Measurements from ENCODE around the gene SPRING1. TPM values are rescaled to one million over a fixed set of nuclear protein-coding genes. Genes with fewer than 3 reads are reported as not detected.

Gene SPRING1
- total and polyA plus RNA-seq, 4 experiments from 2014 or later: 18.2 to 28.1 (median 25.6) TPM

GRCh38 chr12:116731801-116732200 is 6.1 kb downstream of the SPRING1 start:
- peaks cover 42 to 58% (median 45%) of the 10 kb centered on the region in 4 donors for H3K4me1 Mint-ChIP-seq
- H3K4me3 Mint-ChIP-seq: no peak overlapping the region
- Histone ChIP-seq H3K9me3 (ENCODE audit: control insufficient read depth in 1 of 2, low read length in 2 of 2) (no peaks in the 10 kb centered on the region), H3K36me3 (ENCODE audit: insufficient read depth, low read length) (no peaks in the 10 kb centered on the region), H3K27ac (ENCODE audit: low read depth, low read length) (no peak overlapping the region), H3K27me3 (ENCODE audit: insufficient read depth, low read length) (no peaks in the 10 kb centered on the region), H3K4me3 (ENCODE audit: low read length in 2 of 2) (no peak overlapping the region), H3K4me1 (ENCODE audit: insufficient read depth, low read length) (peaks cover 15% of the 10 kb centered on the region)
- intact Hi-C loops (cut with micrococcal nuclease): loop anchor here (10.0 kb wide), 1 partner anchor 1643 kb away; the partner anchor contains the start of genes SUDS3 and TAOK3
- H3K36me3 Mint-ChIP-seq: peaks cover 22 to 34% of the 10 kb centered on the region in 2 donors
- H3K9me3 Mint-ChIP-seq: peaks cover 0 to 2% (median 0%) of the 10 kb centered on the region in 8 donors
- CTCF ChIA-PET (ENCODE audit: partially characterized antibody): no interaction called here
- POLR2A ChIA-PET (ENCODE audit: partially characterized antibody): no interaction called here
- H3K27me3 Mint-ChIP-seq: no peaks in the 10 kb centered on the region
- no peak for DNase-seq
- H3K27ac Mint-ChIP-seq: no peak overlapping the region

GRCh38 chr12:116727891-116728290 is 10.0 kb downstream of the SPRING1 start:
- Histone ChIP-seq H3K4me1 (ENCODE audit: insufficient read depth, low read length) (no peaks in the 10 kb centered on the region), H3K27ac (ENCODE audit: low read depth, low read length) (no peak overlapping the region), H3K27me3 (ENCODE audit: insufficient read depth, low read length) (no peaks in the 10 kb centered on the region), H3K36me3 (ENCODE audit: insufficient read depth, low read length) (peaks cover 2% of the 10 kb centered on the region), H3K4me3 (ENCODE audit: low read length in 2 of 2) (no peak overlapping the region), H3K9me3 (ENCODE audit: control insufficient read depth in 1 of 2, low read length in 2 of 2) (no peaks in the 10 kb centered on the region)
- Mint-ChIP-seq H3K4me3 (no peak overlapping the region), H3K4me1 (peaks cover 25 to 37% (median 34%) of the 10 kb centered on the region in 4 donors), H3K27ac (peak overlapping the region in 1 of 7 donors; percentile 17), H3K36me3 (peaks cover 11 to 25% of the 10 kb centered on the region in 2 donors), H3K27me3 (no peaks in the 10 kb centered on the region), H3K9me3 (no peaks in the 10 kb centered on the region)
- intact Hi-C loops (cut with micrococcal nuclease): no loop called here
- DNase-seq: no peak
- ChIA-PET CTCF (ENCODE audit: partially characterized antibody) (interaction anchor here (1.2 to 4.7 kb wide), 2 partner anchors 19 to 38 kb away, joined by 3 to 24 read pairs; no protein-coding TSS in a partner anchor), POLR2A (ENCODE audit: partially characterized antibody) (no interaction called here)

GRCh38 chr12:116727261-116727660 is 10.6 kb downstream of the SPRING1 start:
- POLR2A ChIA-PET (ENCODE audit: partially characterized antibody): no interaction called here
- Histone ChIP-seq H3K36me3 (ENCODE audit: insufficient read depth, low read length) (peaks cover 8% of the 10 kb centered on the region), H3K27me3 (ENCODE audit: insufficient read depth, low read length) (no peaks in the 10 kb centered on the region), H3K4me3 (ENCODE audit: low read length in 2 of 2) (no peak overlapping the region), H3K9me3 (ENCODE audit: control insufficient read depth in 1 of 2, low read length in 2 of 2) (no peaks in the 10 kb centered on the region), H3K4me1 (ENCODE audit: insufficient read depth, low read length) (no peaks in the 10 kb centered on the region), H3K27ac (ENCODE audit: low read depth, low read length) (no peak overlapping the region)
- no peaks in the 10 kb centered on the region for H3K9me3 Mint-ChIP-seq
- H3K36me3 Mint-ChIP-seq: peaks cover 14 to 29% of the 10 kb centered on the region in 2 donors
- DNase-seq: no peak
- CTCF ChIA-PET (ENCODE audit: partially characterized antibody): interaction anchor here (1.2 to 4.7 kb wide), 2 partner anchors 18 to 39 kb away, joined by 3 to 24 read pairs; no protein-coding TSS in a partner anchor
- peaks cover 22 to 38% (median 30%) of the 10 kb centered on the region in 4 donors for H3K4me1 Mint-ChIP-seq
- H3K4me3 Mint-ChIP-seq: no peak overlapping the region
- intact Hi-C loops (cut with micrococcal nuclease): no loop called here
- no peaks in the 10 kb centered on the region for H3K27me3 Mint-ChIP-seq
- H3K27ac Mint-ChIP-seq: peak overlapping the region in 1 of 7 donors; percentile 37

GRCh38 chr12:116726694-116727093 is 11.2 kb downstream of the SPRING1 start:
- POLR2A ChIA-PET (ENCODE audit: partially characterized antibody): no interaction called here
- Mint-ChIP-seq H3K9me3 (no peaks in the 10 kb centered on the region), H3K36me3 (peaks cover 20 to 31% of the 10 kb centered on the region in 2 donors), H3K27ac (no peak overlapping the region), H3K4me1 (peaks cover 19 to 35% (median 28%) of the 10 kb centered on the region in 4 donors), H3K4me3 (no peak overlapping the region), H3K27me3 (no peaks in the 10 kb centered on the region)
- no peaks in the 10 kb centered on the region for H3K4me1 ChIP-seq (ENCODE audit: insufficient read depth, low read length)
- H3K9me3 ChIP-seq (ENCODE audit: control insufficient read depth in 1 of 2, low read length in 2 of 2): no peaks in the 10 kb centered on the region
- DNase-seq: no peak
- intact Hi-C loops (cut with micrococcal nuclease): no loop called here
- no peak overlapping the region for H3K4me3 ChIP-seq (ENCODE audit: low read length in 2 of 2)
- CTCF ChIA-PET (ENCODE audit: partially characterized antibody): interaction anchor here (1.2 to 4.7 kb wide), 3 partner anchors 17 to 39 kb away, joined by 3 to 24 read pairs (median 3); no protein-coding TSS in a partner anchor
- no peaks in the 10 kb centered on the region for H3K27me3 ChIP-seq (ENCODE audit: insufficient read depth, low read length)
- H3K27ac ChIP-seq (ENCODE audit: low read depth, low read length): no peak overlapping the region
- H3K36me3 ChIP-seq (ENCODE audit: insufficient read depth, low read length): peaks cover 13% of the 10 kb centered on the region

- peaks cover 22 to 62% of the 10 kb centered on the region in 2 donors for H3K36me3 Mint-ChIP-seq
- no peak for DNase-seq
- intact Hi-C loops (cut with micrococcal nuclease): no loop called here
- no peaks in the 10 kb centered on the region for H3K4me1 ChIP-seq (ENCODE audit: insufficient read depth, low read length)
- no peak overlapping the region for H3K4me3 Mint-ChIP-seq
- peaks cover 6 to 16% (median 11%) of the 10 kb centered on the region in 4 donors for H3K4me1 Mint-ChIP-seq
- H3K27ac Mint-ChIP-seq: peak overlapping the region in 2 of 7 donors; percentile 14 to 73
- H3K27me3 ChIP-seq (ENCODE audit: insufficient read depth, low read length): no peaks in the 10 kb centered on the region
- H3K9me3 ChIP-seq (ENCODE audit: control insufficient read depth in 1 of 2, low read length in 2 of 2): no peaks in the 10 kb centered on the region
- POLR2A ChIA-PET (ENCODE audit: partially characterized antibody): no interaction called here
- H3K27ac ChIP-seq (ENCODE audit: low read depth, low read length): no peak overlapping the region
- no peaks in the 10 kb centered on the region for H3K9me3 Mint-ChIP-seq
- H3K27me3 Mint-ChIP-seq: no peaks in the 10 kb centered on the region
- H3K36me3 ChIP-seq (ENCODE audit: insufficient read depth, low read length): peaks cover 52% of the 10 kb centered on the region
- H3K4me3 ChIP-seq (ENCODE audit: low read length in 2 of 2): no peak overlapping the region
- CTCF ChIA-PET (ENCODE audit: partially characterized antibody): interaction anchor here (0.8 to 2.2 kb wide), 3 partner anchors 8 to 19 kb away, joined by 4 to 14 read pairs (median 9); no protein-coding TSS in a partner anchor
Observed at GRCh38 chr12:116722245-116722644, 15.6 kb downstream of the SPRING1 start.

GRCh38 chr12:116719731-116720528 is 17.9 kb downstream of the SPRING1 start:
- Mint-ChIP-seq H3K4me3 (no peak overlapping the region), H3K9me3 (no peaks in the 10 kb centered on the region), H3K4me1 (peaks cover 0 to 5% (median 0%) of the 10 kb centered on the region in 4 donors), H3K36me3 (peaks cover 42 to 82% of the 10 kb centered on the region in 2 donors), H3K27me3 (no peaks in the 10 kb centered on the region), H3K27ac (no peak overlapping the region)
- H3K36me3 ChIP-seq (ENCODE audit: insufficient read depth, low read length): peaks cover 72% of the 10 kb centered on the region
- no peaks in the 10 kb centered on the region for H3K9me3 ChIP-seq (ENCODE audit: control insufficient read depth in 1 of 2, low read length in 2 of 2)
- no peak overlapping the region for H3K27ac ChIP-seq (ENCODE audit: low read depth, low read length)
- ChIA-PET CTCF (ENCODE audit: partially characterized antibody) (interaction anchor here (1.8 to 2.4 kb wide), 2 partner anchors 11 to 17 kb away, joined by 6 to 16 read pairs; no protein-coding TSS in a partner anchor), POLR2A (ENCODE audit: partially characterized antibody) (interaction anchor here (0.5 kb wide), 1 partner anchor 467 kb away, joined by 3 read pairs; no protein-coding TSS in a partner anchor)
- H3K4me3 ChIP-seq (ENCODE audit: low read length in 2 of 2): no peak overlapping the region
- no peaks in the 10 kb centered on the region for H3K27me3 ChIP-seq (ENCODE audit: insufficient read depth, low read length)
- intact Hi-C loops (cut with micrococcal nuclease): no loop called here
- no peaks in the 10 kb centered on the region for H3K4me1 ChIP-seq (ENCODE audit: insufficient read depth, low read length)
- DNase-seq: no peak

All from CD4-positive, alpha-beta memory T cell (primary cell).